Loucy (cell line): ENCODE results near the gene ROPN1.
"Not testable (repeated sequence)": the region's sequence is repeated elsewhere in the genome, so short reads cannot be mapped to it uniquely, and the experiment has no call there.

ENCODE experiments used
- H2AFZ ChIP-seq: fragments of 200-600 bp; sonication (generic); 2 replicates; pipeline ENCODE4 v1.6.0; 2016; ENCODE audit warnings: antibody characterized with exemption, mild to moderate bottlenecking, low read length, moderate library complexity
- H3F3A ChIP-seq: fragments of 200-600 bp; 2 replicates; pipeline ENCODE4 v1.6.0; 2016; ENCODE audit warnings: antibody characterized with exemption, low read depth, mild to moderate bottlenecking
- H3K27me3 ChIP-seq: fragments of 200-600 bp; sonication (generic); 2 replicates; pipeline ENCODE4 v1.6.1; 2014; ENCODE audit warnings: low read length, mild to moderate bottlenecking; ENCODE audit not compliant: insufficient read depth, poor library complexity, severe bottlenecking
- H3K36me3 ChIP-seq: fragments of 200-600 bp; sonication (generic); 2 replicates; pipeline ENCODE4 v1.6.1; 2016; ENCODE audit warnings: low read length; ENCODE audit not compliant: insufficient read depth
- H3K4me1 ChIP-seq: fragments of 200-600 bp; sonication (generic); 2 replicates; pipeline ENCODE4 v1.5.1; 2014; ENCODE audit warnings: low read length, mild to moderate bottlenecking; ENCODE audit not compliant: insufficient read depth, poor library complexity, severe bottlenecking
- H3K4me2 ChIP-seq: fragments of 200-600 bp; sonication (generic); 2 replicates; pipeline ENCODE4 v1.6.0; 2014; ENCODE audit warnings: antibody characterized with exemption, low read length, low read depth, mild to moderate bottlenecking; ENCODE audit not compliant: poor library complexity, severe bottlenecking
- H3K4me3 ChIP-seq: fragments of 200-600 bp; sonication (generic); 2 replicates; pipeline ENCODE4 v1.5.1; 2014; ENCODE audit warnings: low read length, mild to moderate bottlenecking, mixed read lengths; ENCODE audit not compliant: poor library complexity, severe bottlenecking
- H3K79me2 ChIP-seq: fragments of 200-600 bp; sonication (generic); 2 replicates; pipeline ENCODE4 v1.6.1; 2014; ENCODE audit warnings: low read length; ENCODE audit not compliant: insufficient read depth
- H3K9ac ChIP-seq: fragments of 200-600 bp; sonication (generic); 2 replicates; pipeline ENCODE4 v1.6.0; 2014; ENCODE audit warnings: mild to moderate bottlenecking, low read depth, low read length, moderate library complexity; ENCODE audit not compliant: poor library complexity, severe bottlenecking
- H3K9me2 ChIP-seq: fragments of 200-600 bp; sonication (generic); replicated peaks from 2 replicates; pipeline ENCODE4 v1.6.1; 2016; ENCODE audit warnings: low read depth, low read length, mixed read lengths
- H3K9me3 ChIP-seq: fragments of 200-600 bp; sonication (generic); 2 replicates; pipeline ENCODE4 v1.6.1; 2014; ENCODE audit warnings: mild to moderate bottlenecking, antibody characterized with exemption, low read length, low read depth; ENCODE audit not compliant: insufficient read depth
- H4K20me1 ChIP-seq: fragments of 200-600 bp; sonication (generic); 2 replicates; pipeline ENCODE4 v1.6.0; 2014; ENCODE audit warnings: antibody characterized with exemption, low read length, mild to moderate bottlenecking; ENCODE audit not compliant: insufficient read depth, poor library complexity, severe bottlenecking
- CTCF ChIP-seq: fragments of 200-600 bp; sonication (generic); conservative IDR thresholded peaks from 2 replicates; pipeline ENCODE4 v1.5.1; 2014; ENCODE audit warnings: mild to moderate bottlenecking, antibody characterized with exemption, low read length
- EZH2phosphoT487 ChIP-seq: fragments of 200-600 bp; IDR thresholded peaks from 2 replicates; pipeline ENCODE4 v1.6.1; 2018; ENCODE audit warnings: antibody characterized with exemption, mild to moderate bottlenecking, moderate library complexity, borderline replicate concordance

The ROPN1 gene

DNA sequence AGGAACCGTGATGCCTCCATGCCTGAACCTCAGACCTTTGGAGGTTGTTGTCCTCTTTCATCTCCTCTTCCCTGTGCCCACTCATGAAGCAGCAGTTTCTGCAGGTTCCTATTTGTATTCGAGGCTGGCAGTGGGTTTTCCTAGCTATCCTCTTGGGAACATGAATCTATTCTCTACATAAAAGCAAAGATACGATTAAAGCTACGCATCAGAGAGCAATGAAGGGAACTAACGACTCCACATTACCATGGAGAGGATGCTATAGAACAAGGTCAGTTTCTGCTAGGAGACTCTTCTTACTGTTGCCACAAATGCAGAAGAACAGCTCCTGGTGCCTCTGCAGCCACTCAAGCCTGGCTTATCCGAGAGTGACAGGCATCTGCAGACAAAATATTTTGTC, 9.4 kb upstream of the ROPN1 start:
- not testable (repeated sequence) for H3K79me2 ChIP-seq, H3K4me3 ChIP-seq, H3K9ac ChIP-seq, H3F3A ChIP-seq, H2AFZ ChIP-seq, H3K4me1 ChIP-seq, H3K36me3 ChIP-seq, H3K9me2 ChIP-seq, H4K20me1 ChIP-seq, H3K4me2 ChIP-seq, H3K27me3 ChIP-seq, H3K9me3 ChIP-seq

GRCh38 chr3:123997543-123997942, 5.6 kb upstream of the ROPN1 start:
- H3K4me3 ChIP-seq, result no peak overlapping the region
- peaks cover 5% of the 10 kb centered on the region for H3K27me3 ChIP-seq
- no peaks in the 10 kb centered on the region for H4K20me1 ChIP-seq
- H3F3A ChIP-seq, result no peaks in the 10 kb centered on the region
- no peaks in the 10 kb centered on the region for H3K36me3 ChIP-seq
- H3K9me2 ChIP-seq, result no peaks in the 10 kb centered on the region
- no peak overlapping the region for H3K4me2 ChIP-seq
- no peak overlapping the region for H2AFZ ChIP-seq
- H3K9me3 ChIP-seq, result no peaks in the 10 kb centered on the region
- TF ChIP-seq EZH2phosphoT487 (no peak), CTCF (no peak)
- H3K9ac ChIP-seq, result no peak overlapping the region
- no peaks in the 10 kb centered on the region for H3K4me1 ChIP-seq
- H3K79me2 ChIP-seq, result no peaks in the 10 kb centered on the region

DNA sequence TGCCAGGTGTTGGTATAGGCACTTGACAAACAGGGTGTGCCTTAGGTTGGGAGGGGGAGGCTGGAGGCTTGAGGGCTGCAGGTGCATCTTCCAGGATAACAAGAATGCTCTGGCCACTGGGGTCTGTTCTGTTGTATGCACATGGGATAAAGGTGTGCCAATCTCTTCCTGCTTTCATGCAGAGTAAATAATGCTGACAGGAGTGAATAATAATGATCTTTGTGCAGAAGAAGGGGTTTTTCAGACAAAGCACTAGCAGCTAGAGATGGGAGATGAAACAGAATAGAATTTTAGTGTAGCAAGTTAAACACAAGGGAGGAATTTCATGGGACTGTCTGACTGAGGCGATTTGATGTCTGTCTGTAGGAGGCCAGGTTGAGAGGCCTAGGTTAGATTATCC, 1.9 kb upstream of the ROPN1 start:
- H3K79me2 ChIP-seq, result no peaks in the 10 kb centered on the region
- no peaks in the 10 kb centered on the region for H3F3A ChIP-seq
- no peaks in the 10 kb centered on the region for H3K9me3 ChIP-seq
- H3K4me3 ChIP-seq, result no peak overlapping the region
- no peak overlapping the region for H2AFZ ChIP-seq
- no peaks in the 10 kb centered on the region for H4K20me1 ChIP-seq
- no peak overlapping the region for H3K9ac ChIP-seq
- H3K4me2 ChIP-seq, result no peak overlapping the region
- no peaks in the 10 kb centered on the region for H3K9me2 ChIP-seq
- H3K4me1 ChIP-seq, result no peaks in the 10 kb centered on the region
- TF ChIP-seq EZH2phosphoT487 (no peak), CTCF (no peak)
- H3K27me3 ChIP-seq, result no peaks in the 10 kb centered on the region
- no peaks in the 10 kb centered on the region for H3K36me3 ChIP-seq

DNA sequence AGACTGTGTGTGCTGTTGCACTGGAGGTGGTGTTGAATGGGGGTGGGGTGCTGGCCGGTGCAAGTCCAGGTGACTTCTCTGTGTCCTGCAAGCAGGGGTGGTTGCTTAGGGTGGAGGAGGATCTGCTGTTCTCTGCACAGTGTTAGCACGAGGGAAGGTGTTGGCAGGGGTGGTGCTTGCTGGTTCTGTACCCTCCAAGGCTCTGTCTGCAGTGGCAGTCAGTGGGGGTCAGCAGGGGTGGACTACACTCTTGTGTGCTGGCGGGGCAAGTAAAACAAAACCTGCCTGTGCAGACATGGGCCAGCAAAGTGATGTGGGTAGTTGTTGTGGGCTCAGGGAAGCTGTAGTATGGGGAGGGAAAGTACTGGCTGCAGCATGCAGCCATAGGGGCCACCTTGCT, 5.5 kb downstream of the ROPN1 start:
- no peaks in the 10 kb centered on the region for H3K79me2 ChIP-seq

More for the DNA sequence above, 5.5 kb downstream of the ROPN1 start:
- no peaks in the 10 kb centered on the region for H3K9me2 ChIP-seq
- H3K4me3 ChIP-seq, result no peak overlapping the region
- no peaks in the 10 kb centered on the region for H3K9me3 ChIP-seq
- no peaks in the 10 kb centered on the region for H3K4me1 ChIP-seq
- H3K4me2 ChIP-seq, result no peak overlapping the region
- no peaks in the 10 kb centered on the region for H3F3A ChIP-seq
- no peak overlapping the region for H3K9ac ChIP-seq
- no peak overlapping the region for H2AFZ ChIP-seq
- no peak for TF ChIP-seq EZH2phosphoT487
- TF ChIP-seq CTCF, result no peak
- H3K36me3 ChIP-seq, result no peaks in the 10 kb centered on the region
- no peaks in the 10 kb centered on the region for H3K27me3 ChIP-seq
- no peaks in the 10 kb centered on the region for H4K20me1 ChIP-seq
